Stimulated activated CD8-positive, alpha-beta memory T cell treated with anti-CD3 and anti-CD28 coated beads, Interleukin-4, amount 100 ng/mL, for 1 hour (primary cell): Measurements from ENCODE around the gene IL1F10.
"Not testable (repeated sequence)": the region's sequence is repeated elsewhere in the genome, so short reads cannot be mapped to it uniquely, and the experiment has no call there.

Experiments
- DNase-seq, 2 donors: peaks; one replicate each; pipeline ENCODE4 v3.0.0-alpha.2; 2020; ENCODE audit warnings: low read depth in 2 of 2, low spot score in 1 of 2

IL1F10 gene

DNA sequence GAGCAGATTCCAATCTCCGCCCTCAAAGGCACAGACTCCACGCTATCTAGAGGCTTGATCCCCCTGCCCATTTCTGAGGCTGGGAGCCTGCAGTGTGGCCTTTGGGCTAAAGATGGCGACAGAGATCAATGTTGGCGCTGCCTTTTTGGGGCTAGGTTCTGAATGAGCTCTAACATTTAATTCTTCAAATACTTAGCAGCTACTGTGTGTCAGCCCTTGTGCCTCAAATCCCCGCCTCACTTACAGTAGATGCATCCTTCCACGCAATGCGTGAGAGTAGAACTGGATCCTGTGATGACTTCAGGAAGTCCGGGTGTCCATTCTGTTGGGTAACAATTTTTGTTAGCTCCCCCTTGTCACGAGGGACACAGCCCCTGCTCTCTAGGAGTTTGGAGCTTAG lies 12.4 kb downstream of the IL1F10 start:
- no peak for DNase-seq

- no peak for DNase-seq
Observed at GRCh38 chr2:113081488-113082210, 13.9 kb downstream of the IL1F10 start.

DNA sequence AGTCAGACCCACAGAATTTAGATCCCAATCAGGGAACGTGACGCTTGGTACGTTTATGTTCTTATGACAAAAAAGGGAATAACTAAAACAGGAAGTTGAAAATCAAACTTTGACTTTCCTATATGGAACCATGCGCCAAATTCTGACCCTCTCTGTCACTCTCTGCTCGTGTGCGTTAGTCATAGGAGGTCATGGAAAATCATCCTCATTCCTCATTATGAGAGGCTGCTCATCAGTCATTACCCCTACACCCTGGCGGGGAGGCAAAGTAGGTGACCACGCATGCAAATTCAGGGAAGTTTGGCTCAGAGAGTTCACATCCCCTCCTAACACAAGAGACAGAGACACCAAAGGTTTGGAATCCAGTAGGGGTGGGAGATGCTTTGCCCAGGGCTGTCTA lies 15.5 kb downstream of the IL1F10 start:
- no peak for DNase-seq

GRCh38 chr2:113084249-113085000 lies 16.7 kb downstream of the IL1F10 start:
- no peak for DNase-seq

GRCh38 chr2:113085542-113085941 lies 17.8 kb downstream of the IL1F10 start:
- no peak for DNase-seq

DNA sequence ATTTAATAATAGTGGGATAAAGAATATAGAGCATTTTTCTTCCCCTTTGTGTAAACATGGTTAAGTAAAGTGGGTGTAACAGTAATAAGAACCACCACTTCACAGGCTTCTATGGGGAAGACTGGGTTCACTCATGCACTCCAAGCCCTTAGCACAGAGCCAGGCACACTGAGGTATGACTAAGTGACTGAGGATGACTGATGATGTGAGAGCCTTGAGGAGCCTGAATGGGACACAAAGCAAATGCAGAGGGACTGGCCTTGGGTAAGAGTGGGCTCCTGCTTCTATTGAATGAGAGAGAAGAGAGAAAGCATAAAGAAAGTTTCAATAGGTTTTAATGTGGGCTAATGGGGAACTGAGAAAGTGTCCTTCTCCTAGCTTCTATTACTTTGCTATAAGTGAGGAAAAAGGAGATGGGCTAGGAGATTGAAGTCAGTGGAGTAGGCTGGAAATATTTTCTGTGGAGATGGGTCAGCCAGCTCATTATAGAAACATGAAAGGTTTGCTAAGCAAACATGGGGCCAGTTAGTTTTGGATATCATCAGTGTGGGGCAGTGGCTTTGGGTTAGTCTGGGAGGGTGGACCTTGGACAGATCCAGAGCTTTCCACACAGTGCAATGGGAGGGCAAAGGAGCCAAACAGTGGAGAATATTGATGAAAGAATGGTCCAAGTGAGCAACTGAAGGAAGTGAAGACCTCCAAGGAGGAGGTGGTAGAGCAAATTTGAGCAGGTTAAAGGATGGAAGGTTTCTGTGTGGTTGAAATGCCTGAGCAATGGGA lies 20.6 kb downstream of the IL1F10 start:
- no peak for DNase-seq

- no peak for DNase-seq
Observed at GRCh38 chr2:113089916-113090315, 22.1 kb downstream of the IL1F10 start.

DNA sequence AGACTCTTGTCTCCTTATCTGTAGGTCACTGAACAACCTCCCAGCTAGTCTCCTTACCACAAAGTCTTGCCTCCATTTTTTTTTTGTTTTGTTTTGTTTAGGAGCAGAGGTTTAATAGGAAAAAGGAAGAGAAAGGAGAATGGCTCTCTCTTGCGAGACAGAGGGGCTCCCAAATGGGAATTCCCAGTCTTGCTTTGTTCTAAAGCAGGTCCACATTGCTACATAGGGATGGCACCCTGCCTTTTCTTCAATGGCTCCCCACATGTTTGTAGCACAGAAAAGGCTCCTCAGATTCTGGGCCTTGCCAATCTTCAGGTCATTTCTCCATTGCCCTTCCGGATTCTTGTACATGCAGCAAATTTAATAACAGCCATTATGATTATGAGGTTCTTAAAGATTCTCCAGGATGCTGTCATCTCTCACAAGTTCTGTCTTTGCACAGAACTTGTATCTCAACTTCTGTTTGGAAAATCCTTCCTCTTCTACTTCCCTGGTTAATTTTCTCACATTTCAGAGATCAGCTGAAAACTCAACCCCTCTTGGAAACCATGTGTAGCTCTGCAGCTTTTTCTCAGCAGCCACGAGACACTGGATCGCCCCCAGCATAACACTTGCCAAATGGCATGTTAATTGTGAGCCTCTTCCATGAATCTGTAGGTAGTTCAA lies 23.6 kb downstream of the IL1F10 start:
- DNase-seq, result no peak

DNA sequence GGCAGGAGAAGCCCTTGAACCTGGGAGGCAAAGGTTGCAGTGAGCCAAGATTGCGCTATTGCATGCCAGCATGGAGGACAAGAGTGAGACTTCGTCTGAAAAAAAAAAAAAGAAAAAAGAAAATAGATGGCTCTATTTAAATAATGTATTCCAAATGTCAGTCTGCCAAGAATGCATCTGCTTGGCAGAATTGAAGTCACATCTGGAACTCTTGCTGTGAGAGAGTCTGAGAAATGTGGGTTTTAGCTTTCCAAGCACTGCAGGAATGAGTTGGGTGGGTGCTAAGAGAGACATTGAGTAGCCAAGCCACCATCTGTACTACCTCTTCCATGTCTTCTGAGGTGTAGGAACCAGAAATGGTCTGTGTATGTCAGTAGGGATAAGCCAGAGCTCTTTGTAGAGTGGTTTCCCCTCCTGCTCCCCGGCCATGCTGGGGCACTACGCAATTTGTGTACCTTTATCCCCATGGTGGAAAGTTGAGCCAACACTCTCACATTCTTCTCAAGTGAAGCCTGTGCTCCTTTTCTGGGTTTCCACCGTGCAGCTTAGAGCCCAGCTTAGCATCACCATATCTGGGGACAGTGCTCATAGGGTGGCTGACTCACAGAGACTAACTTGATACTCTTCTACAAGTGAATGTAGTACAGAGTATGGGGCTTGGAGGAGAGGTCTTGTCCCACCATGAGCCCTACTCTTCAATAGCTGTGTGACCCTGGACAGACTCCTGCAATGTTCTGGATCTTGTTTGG lies 25.3 kb downstream of the IL1F10 start:
- no peak for DNase-seq

DNA sequence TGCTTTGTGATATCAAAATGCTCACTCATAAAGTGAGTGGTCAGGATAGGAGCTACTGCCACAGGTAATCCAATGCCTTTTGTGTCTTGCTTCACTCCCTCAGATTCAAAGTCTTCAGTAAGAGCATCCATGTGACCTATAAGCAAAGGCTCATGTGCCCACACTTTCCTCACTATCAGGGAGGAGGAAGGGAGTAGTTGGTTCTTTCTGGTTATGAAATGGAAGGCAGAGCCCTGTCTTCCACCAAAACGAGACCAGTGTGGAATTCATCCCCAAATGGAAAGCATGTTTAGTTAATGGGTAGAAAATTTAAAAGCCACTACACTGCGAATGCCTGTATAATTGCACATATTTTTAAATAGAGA lies 25.8 kb downstream of the IL1F10 start:
- DNase-seq, result no peak

DNA sequence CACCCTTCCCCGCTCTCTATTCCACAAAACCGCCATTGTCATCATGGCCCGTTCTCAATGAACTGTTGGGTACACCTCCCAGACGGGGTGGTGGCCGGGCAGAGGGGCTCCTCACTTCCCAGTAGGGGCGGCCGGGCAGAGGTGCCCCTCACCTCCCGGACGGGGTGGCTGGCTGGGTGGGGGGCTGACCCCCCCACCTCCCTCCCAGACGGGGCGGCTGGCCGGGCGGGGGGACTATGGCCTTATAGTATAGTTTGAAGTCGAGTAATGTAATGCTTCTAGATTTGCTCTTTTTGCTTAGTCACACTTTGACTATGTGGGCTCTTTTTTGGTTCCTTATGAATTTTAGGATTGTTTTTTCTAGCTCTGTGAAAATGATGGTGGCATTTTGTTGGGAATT lies 28.5 kb downstream of the IL1F10 start:
- not testable (repeated sequence) for DNase-seq

DNA sequence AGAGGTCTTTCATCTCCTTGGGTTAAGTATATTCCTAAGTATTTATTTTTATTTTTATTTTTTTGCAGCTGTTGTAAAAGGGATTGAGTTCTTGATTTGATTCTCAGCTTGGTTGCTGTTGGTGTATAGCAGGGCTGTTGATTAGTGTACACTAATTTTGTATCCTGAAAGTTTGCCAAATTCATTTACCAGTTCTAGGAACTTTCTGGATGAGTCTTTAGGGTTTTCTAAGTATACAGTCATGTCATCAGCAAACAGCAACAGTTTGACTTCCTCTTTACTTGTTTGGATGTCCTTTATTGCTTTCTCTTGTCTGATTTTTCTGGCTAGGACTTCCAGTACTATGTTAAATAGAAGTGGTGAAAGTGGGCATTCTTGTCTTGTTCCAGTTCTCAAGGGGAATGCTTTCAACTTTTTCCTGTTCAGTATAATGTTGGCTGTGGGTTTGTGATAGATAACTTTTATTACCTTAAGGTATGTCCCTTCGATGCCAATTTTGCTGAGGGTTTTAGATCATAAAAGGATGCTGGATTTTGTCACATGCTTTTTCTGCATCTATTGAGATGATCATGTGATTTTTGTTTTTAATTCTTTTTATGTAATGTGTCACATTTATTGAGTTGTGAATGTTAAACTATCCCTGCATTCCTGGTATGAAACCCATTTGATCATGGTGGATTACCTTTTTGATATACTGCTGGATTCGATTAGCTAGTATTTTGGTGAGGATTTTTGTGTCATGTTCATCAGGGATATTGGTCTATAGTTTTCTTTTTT lies 29.3 kb downstream of the IL1F10 start:
- not testable (repeated sequence) for DNase-seq

GRCh38 chr2:113098041-113098440 lies 30.3 kb downstream of the IL1F10 start:
- DNase-seq, result no peak

GRCh38 chr2:113098532-113098931 lies 30.8 kb downstream of the IL1F10 start:
- no peak for DNase-seq

DNA sequence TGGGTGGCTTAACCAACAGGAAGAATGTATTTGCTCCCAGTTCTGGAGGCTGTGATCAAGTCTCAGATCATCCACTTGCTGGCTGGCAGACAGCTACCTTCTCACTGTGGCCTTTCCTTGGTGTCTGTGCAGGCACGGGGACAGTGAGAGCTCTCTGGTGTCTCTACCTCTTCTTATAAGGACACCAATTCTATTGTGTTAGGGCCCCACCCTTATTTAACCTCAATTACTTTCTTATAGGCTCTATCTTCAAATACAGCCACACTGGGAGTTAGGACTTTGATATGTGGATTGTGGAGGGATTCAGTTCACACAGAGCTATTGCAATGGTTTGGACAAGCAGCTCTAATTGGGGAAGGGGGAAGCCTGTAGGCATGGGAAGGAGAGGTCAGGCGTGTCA lies 34.4 kb downstream of the IL1F10 start:
- no peak for DNase-seq

- DNase-seq, result no peak
Observed at GRCh38 chr2:113103277-113103676, 35.5 kb downstream of the IL1F10 start.

DNA sequence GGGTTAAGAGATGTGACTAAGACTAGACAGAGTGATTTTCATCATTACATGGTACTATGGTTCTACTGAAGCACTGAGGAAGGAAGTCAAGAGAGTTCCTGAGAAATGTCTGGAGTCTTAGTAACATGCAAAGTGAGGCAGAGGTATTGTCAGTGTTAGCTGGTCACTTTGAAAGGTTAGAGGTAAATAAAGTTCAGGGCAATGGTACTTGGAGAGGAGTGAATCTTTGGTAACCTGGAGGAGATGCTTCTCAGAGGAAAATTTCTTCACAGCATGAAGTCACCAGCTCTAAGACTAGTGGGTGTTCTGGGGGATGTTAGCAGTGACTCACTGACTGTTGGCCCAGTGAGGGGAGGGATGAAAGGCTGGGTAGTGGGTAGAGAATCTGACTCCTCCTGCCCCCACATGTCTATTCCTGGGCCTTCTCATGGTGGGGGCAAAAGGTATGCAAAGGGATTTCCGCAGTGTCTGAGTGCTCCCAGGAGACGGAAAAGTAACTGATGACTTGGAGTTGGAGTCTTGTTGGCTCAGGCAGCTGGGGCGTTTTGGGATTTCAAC lies 36.4 kb downstream of the IL1F10 start:
- DNase-seq, result no peak

DNA sequence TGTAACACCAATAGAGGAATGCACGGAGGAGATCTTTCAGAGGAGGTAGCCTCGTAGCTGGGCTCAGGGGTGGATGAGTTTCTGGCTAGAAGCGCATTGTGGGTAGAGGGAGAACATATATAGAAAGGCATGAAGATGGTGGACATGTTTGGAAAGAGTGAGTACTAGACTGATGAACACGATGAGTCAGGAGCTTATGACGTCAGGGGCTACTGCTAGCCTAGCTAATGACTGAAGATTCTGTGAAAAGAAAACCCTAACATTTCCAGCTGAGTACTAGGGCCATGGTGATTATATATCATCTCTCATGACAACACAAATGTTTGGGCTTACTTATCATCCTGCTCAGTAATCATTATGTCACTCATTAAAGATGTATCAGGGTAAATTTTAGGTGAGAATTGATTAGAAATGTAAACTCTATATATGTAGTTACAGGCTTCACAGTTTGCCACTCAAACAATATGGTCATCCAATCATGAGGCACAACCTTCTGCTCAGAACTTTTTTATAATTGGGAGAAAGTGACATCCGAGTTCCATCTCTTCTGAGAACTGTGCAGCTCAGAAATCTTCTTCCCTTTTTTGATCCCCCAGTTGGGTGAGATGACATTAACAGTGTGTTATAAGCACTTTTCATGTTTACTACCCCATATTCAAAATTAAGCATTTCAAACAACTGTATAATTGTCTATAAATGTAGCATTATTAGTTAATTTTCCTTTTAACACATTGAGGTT lies 37.4 kb downstream of the IL1F10 start:
- no peak for DNase-seq

GRCh38 chr2:113111121-113111520 lies 43.4 kb downstream of the IL1F10 start:
- DNase-seq, result no peak
